OCI-LY1 (cell line): ENCODE data around the gene CHADL.

ENCODE experiments used
- EZH2 ChIP-seq: fragments of 200-600 bp; sonication (generic), shearing (Covaris generic); IDR thresholded peaks from 2 replicates; pipeline ENCODE4 v1.8.0; 2017; ENCODE audit warnings: borderline replicate concordance, mixed run types, mild to moderate bottlenecking, antibody characterized with exemption, low read length, moderate library complexity, mixed read lengths
- TF ChIP-seq, protein P1 (sequence below): fragments of 200-600 bp; sonication (generic), shearing (Covaris generic); IDR thresholded peaks from 2 replicates; pipeline ENCODE4 v1.5.1; 2017; ENCODE audit warnings: mild to moderate bottlenecking, antibody characterized with exemption, low read length, moderate library complexity, mixed read lengths

DNA sequence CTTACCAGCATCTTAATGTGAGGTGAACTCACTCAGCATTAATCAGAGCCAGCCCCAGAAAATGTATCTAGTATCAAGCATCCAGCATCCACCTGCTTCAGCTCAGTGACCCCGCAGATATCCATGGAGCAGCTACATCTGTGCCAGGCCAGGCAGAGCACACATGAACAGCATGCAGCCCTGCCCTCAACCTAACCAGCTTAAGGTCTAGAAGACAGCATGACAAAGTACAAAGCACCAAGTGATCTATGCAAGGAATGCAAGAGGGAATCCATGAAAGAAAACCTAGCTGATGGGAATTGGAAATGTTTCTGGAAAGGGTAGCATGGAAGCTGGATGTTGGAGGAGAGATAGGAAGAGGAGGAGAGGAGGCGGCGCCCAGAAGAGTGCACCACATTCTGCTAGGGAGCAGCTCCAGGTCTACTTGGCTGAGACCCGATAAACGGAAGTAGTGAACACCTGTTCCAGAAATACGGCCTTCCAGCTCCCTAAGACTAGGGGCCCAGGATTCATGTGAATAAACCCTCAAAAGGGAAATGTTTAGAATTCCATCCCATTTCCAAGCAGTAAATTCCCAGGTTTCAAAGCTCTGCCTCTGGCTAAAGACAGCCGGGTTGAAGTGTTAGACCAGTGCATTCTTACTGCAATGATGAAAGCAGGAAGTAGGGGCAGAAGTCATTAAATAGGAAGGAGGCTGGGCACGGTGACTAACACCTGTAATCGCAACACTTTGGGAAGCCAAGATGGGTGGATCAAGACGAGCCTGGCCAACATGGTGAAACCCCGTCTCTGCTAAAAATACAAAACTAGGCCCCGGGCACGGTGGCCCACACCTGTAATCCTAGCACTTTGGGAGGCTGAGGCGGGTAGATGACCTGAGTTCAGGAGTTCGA, 59.1 kb downstream of the CHADL start:
- TF ChIP-seq, protein P1, sequence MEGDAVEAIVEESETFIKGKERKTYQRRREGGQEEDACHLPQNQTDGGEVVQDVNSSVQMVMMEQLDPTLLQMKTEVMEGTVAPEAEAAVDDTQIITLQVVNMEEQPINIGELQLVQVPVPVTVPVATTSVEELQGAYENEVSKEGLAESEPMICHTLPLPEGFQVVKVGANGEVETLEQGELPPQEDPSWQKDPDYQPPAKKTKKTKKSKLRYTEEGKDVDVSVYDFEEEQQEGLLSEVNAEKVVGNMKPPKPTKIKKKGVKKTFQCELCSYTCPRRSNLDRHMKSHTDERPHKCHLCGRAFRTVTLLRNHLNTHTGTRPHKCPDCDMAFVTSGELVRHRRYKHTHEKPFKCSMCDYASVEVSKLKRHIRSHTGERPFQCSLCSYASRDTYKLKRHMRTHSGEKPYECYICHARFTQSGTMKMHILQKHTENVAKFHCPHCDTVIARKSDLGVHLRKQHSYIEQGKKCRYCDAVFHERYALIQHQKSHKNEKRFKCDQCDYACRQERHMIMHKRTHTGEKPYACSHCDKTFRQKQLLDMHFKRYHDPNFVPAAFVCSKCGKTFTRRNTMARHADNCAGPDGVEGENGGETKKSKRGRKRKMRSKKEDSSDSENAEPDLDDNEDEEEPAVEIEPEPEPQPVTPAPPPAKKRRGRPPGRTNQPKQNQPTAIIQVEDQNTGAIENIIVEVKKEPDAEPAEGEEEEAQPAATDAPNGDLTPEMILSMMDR = no peak
- no peak for TF ChIP-seq EZH2
